Measurements from ENCODE around the gene SULT1A3. TPM values are rescaled to one million over a fixed set of nuclear protein-coding genes. Genes with fewer than 3 reads are reported as not detected.
"Not testable (repeated sequence)": the region's sequence is repeated elsewhere in the genome, so short reads cannot be mapped to it uniquely, and the experiment has no call there.

SULT1A3 gene
- total RNA-seq, result 10 to 100 TPM in 2 of 4 donors, 1 to 10 TPM in 2; 1.8 to 26.5 (median 9.5) TPM

DNA sequence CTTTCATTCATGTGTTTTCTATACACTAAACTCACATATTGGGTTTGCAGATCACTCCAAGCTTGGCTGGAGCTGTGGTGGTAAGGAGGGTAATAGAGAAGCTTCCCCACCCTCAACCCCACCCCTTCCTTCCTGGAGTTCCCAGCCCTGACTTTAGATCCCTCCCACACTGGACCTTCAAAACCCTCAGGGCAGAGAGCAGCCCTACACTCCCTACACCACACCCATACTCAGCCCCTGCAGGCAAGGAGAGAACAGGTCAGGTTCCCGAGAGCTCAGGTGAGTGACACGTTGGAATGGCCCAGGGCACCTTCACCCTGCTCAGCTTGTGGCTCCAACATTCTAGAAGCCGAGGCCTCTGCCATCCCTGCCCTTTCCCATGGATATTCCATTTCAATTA is at the start of gene SULT1A3:
Gene SULT1A3, plus strand, starts transcription at position 207 of the 400 bp plus-strand sequence. CDS start 1,474 bp downstream, outside the sequence.
- H3K4me3 ChIP-seq; H3K9me3 ChIP-seq; H3K27ac ChIP-seq; H3K36me3 ChIP-seq; intact Hi-C loops (cut with DNase I; ENCODE audit: low total_unique reads); H3K27me3 ChIP-seq; H3K4me1 ChIP-seq; DNase-seq: not testable (repeated sequence)

DNA sequence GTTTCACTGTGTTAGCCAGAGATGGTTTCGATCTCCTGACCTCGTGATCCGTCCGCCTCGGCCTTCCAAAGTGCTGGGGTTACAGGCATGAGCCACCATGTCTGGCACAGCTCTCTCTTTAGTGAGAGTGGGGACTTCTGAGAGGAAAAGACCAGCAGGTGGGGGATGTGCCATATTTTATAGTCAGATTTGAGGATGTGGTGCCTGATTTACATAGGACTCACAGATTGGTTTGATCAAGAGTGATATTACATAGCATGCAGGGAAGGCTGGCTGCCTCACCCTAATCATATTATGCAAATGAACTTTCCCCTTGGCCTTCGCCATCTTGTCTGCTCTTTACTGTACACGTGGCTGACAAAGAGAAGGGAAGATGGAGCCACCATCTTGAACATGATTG is 48.0 kb upstream of the SULT1A3 start:
- no peak for TF ChIP-seq POLR2A (IDR thresholded peaks at IDR 0.05)
- TF ChIP-seq, protein P1, sequence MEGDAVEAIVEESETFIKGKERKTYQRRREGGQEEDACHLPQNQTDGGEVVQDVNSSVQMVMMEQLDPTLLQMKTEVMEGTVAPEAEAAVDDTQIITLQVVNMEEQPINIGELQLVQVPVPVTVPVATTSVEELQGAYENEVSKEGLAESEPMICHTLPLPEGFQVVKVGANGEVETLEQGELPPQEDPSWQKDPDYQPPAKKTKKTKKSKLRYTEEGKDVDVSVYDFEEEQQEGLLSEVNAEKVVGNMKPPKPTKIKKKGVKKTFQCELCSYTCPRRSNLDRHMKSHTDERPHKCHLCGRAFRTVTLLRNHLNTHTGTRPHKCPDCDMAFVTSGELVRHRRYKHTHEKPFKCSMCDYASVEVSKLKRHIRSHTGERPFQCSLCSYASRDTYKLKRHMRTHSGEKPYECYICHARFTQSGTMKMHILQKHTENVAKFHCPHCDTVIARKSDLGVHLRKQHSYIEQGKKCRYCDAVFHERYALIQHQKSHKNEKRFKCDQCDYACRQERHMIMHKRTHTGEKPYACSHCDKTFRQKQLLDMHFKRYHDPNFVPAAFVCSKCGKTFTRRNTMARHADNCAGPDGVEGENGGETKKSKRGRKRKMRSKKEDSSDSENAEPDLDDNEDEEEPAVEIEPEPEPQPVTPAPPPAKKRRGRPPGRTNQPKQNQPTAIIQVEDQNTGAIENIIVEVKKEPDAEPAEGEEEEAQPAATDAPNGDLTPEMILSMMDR (IDR thresholded peaks at IDR 0.05), result no peak
- H3K27ac ChIP-seq, result no peak overlapping the region
- intact Hi-C loops (cut with DNase I; ENCODE audit: low total_unique reads), result no loop called here
- no peaks in the 10 kb centered on the region for H3K9me3 ChIP-seq
- H3K36me3 ChIP-seq, result no peaks in the 10 kb centered on the region
- no peaks in the 10 kb centered on the region for H3K4me1 ChIP-seq
- DNase-seq, result no peak
- no peaks in the 10 kb centered on the region for H3K27me3 ChIP-seq
- H3K4me3 ChIP-seq, result no peak overlapping the region

DNA sequence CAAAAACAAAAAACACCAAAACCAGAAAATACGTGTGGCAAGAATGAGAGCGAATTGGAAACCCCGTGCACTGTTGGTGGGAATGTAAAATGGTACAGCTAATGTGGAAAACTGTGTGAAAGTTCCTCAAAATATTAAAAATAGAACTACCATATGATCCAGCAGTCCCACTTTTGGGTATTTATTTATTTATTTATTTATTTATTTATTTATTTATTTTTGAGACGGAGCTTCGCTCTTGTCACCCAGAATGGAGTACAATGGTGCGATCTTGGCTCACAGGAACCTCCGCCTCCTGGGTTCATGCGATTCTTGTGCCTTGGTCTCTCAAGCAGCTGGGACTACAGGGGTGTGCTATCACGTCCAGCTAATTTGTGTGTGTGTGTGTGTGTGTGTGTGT is 46.5 kb upstream of the SULT1A3 start:
- no peak for DNase-seq
- no peaks in the 10 kb centered on the region for H3K4me1 ChIP-seq
- intact Hi-C loops (cut with DNase I; ENCODE audit: low total_unique reads), result no loop called here
- no peaks in the 10 kb centered on the region for H3K9me3 ChIP-seq
- no peak overlapping the region for H3K27ac ChIP-seq
- no peaks in the 10 kb centered on the region for H3K36me3 ChIP-seq
- TF ChIP-seq, protein P1 (IDR thresholded peaks at IDR 0.05), result no peak
- no peak for TF ChIP-seq POLR2A (IDR thresholded peaks at IDR 0.05)
- no peak overlapping the region for H3K4me3 ChIP-seq
- H3K27me3 ChIP-seq, result no peaks in the 10 kb centered on the region

DNA sequence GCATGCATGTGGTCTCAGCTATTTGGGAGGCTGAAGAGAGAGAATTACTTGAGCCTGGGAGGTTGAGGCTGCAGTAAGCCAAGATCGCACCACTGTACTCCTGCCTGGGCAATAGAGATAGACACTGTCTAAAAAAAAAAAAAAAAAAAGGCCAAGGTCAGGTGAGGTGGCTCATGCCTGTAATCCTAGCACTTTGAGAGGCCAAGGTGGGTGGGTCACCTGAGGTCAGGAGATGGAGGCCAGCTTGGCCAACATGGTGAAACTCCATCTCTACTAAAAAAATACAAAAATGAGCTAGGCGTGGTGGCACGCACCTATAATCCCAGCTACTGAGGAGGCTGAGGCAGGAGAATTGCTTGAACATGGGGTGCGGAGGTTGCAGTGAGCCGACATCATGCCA is 43.9 kb upstream of the SULT1A3 start:
- Histone ChIP-seq H3K9me3 (no peaks in the 10 kb centered on the region), H3K4me1 (no peaks in the 10 kb centered on the region), H3K4me3 (no peak overlapping the region), H3K27ac (no peak overlapping the region), H3K27me3 (no peaks in the 10 kb centered on the region), H3K36me3 (no peaks in the 10 kb centered on the region)
- DNase-seq, result no peak
- TF ChIP-seq, protein P1 (IDR thresholded peaks at IDR 0.05), result no peak
- TF ChIP-seq POLR2A (IDR thresholded peaks at IDR 0.05), result no peak
- intact Hi-C loops (cut with DNase I; ENCODE audit: low total_unique reads), result no loop called here

DNA sequence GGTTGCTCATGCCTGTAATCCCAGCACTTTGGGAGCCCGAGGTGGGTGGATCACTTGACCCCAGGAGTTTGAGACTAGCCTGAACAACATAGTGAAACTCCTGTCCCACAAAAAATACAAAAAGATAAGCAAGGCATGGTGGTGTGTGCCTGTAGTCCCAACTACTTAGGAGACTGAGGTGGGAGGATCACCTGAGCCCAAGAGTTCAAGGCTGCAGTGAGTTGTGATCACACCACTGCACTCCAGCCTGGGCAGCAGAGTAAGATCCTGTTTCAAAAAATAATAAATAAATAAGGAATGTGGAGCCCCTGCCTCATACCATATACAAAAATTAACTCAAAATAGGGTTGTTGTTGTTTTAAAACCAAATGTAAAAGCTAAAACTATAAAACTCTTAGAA is 41.8 kb upstream of the SULT1A3 start:
- H3K36me3 ChIP-seq, result no peaks in the 10 kb centered on the region
- no peak for TF ChIP-seq POLR2A (IDR thresholded peaks at IDR 0.05)
- TF ChIP-seq, protein P1 (IDR thresholded peaks at IDR 0.05), result no peak
- H3K4me1 ChIP-seq, result no peaks in the 10 kb centered on the region
- no peak for DNase-seq
- intact Hi-C loops (cut with DNase I; ENCODE audit: low total_unique reads), result no loop called here
- no peaks in the 10 kb centered on the region for H3K27me3 ChIP-seq
- H3K9me3 ChIP-seq, result no peaks in the 10 kb centered on the region
- H3K27ac ChIP-seq, result no peak overlapping the region
- H3K4me3 ChIP-seq, result no peak overlapping the region

DNA sequence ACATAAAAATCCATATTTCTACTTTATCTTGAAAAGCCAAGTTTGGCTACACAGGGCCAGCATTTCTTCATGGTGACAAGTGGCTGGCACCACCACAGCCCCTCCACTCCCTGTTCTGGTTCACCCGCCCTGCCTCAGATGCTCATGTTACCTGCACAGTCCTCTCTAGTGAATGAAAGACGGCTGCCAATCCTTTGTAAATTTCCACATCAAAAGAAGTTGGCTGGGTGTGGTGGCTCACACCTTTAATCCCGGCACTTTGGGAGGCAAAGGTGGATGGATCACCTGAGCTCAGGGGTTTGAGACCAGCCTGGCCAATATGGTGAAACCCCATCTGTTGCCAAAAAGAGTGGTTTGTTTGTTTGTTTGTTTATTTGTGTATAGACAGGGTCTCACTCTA is 35.5 kb upstream of the SULT1A3 start:
- no peak for TF ChIP-seq POLR2A (IDR thresholded peaks at IDR 0.05)
- TF ChIP-seq, protein P1 (IDR thresholded peaks at IDR 0.05), result no peak
- Histone ChIP-seq H3K36me3 (no peaks in the 10 kb centered on the region), H3K4me3 (no peak overlapping the region), H3K27me3 (no peaks in the 10 kb centered on the region), H3K27ac (no peak overlapping the region), H3K9me3 (no peaks in the 10 kb centered on the region), H3K4me1 (no peaks in the 10 kb centered on the region)
- intact Hi-C loops (cut with DNase I; ENCODE audit: low total_unique reads), result no loop called here
- no peak for DNase-seq

All from uterus (tissue), 4 donors.